Panc1 (cell line): Measurements from ENCODE around the gene DPH1. TPM values are rescaled to one million over a fixed set of nuclear protein-coding genes. Genes with fewer than 3 reads are reported as not detected.

Source experiments
- ATAC-seq: fragments of 200-7000 bp; cut with Tn5 transposase; 2 replicates; pipeline ENCODE4 v1.9.1; 2020; ENCODE audit warnings: mild to moderate bottlenecking, moderate library complexity
- BruUV-seq: library from RNA; stranded (reverse); fragments of 400-500 nt; replicated peaks from 2 replicates; lab custom pipeline; 2021; lab: Mats Ljungman, UMichigan
- CTCF ChIA-PET: fragments of 300-600 bp; sonication (Branson Sonifier 250); formaldehyde crosslinking; loops from one replicate; lab custom pipeline; 2022; ENCODE audit warnings: antibody characterized with exemption; lab: Charles Lee
- POLR2A ChIA-PET: fragments of 300-600 bp; sonication (Branson Sonifier 250); formaldehyde crosslinking; loops from one replicate; lab custom pipeline; 2022; ENCODE audit warnings: antibody characterized with exemption; lab: Charles Lee
- DNase-seq: peaks from one replicate; pipeline ENCODE4 v3.0.0-alpha.2; 2010; ENCODE audit warnings: low read depth, low spot score
- H3K27ac ChIP-seq: 2 replicates; pipeline ENCODE4 v1.5.1; 2011; ENCODE audit warnings: mild to moderate bottlenecking, low read length, inconsistent platforms
- H3K27me3 ChIP-seq: fragments of 200-500 bp; sonication (Bioruptor generic); 2 replicates; pipeline ENCODE4 v1.6.0; 2014; ENCODE audit warnings: low read length, inconsistent platforms; ENCODE audit not compliant: control insufficient read depth, insufficient read depth
- H3K36me3 ChIP-seq: fragments of 200-500 bp; sonication (Bioruptor generic); 2 replicates; pipeline ENCODE4 v1.5.1; 2014; ENCODE audit warnings: inconsistent platforms, mild to moderate bottlenecking, low read length, moderate library complexity; ENCODE audit not compliant: control insufficient read depth, insufficient read depth
- H3K4me1 ChIP-seq: 2 replicates; pipeline ENCODE4 v1.5.1; 2011; ENCODE audit warnings: inconsistent platforms, mild to moderate bottlenecking, low read length, moderate library complexity; ENCODE audit not compliant: control insufficient read depth, insufficient read depth
- H3K4me3 ChIP-seq, 2 experiments: 2 replicates each; pipeline ENCODE4 v1.5.1; 2011 to 2012; ENCODE audit warnings: low read depth in 2 of 2, low read length in 2 of 2, mild to moderate bottlenecking in 2 of 2, inconsistent platforms in 1 of 2, moderate library complexity in 1 of 2
- H3K9me3 ChIP-seq: fragments of 200-500 bp; sonication (Bioruptor generic); 2 replicates; pipeline ENCODE4 v1.5.1; 2014; ENCODE audit warnings: low read depth, mild to moderate bottlenecking, inconsistent platforms, low read length, moderate library complexity; ENCODE audit not compliant: control insufficient read depth, insufficient read depth
- CTCF ChIP-seq: fragments of 450-650 bp; IDR thresholded peaks from 2 replicates; pipeline ENCODE4 v1.5.1; 2017; ENCODE audit warnings: mild to moderate bottlenecking
- POLR2AphosphoS5 ChIP-seq: IDR thresholded peaks from 2 replicates; pipeline ENCODE4 v1.6.1; 2012; ENCODE audit warnings: mild to moderate bottlenecking, low read depth, low read length, moderate library complexity
- REST ChIP-seq, 2 experiments: IDR thresholded peaks; 2 replicates each; pipeline ENCODE4 v1.6.1; 2011 to 2012; ENCODE audit warnings: low read depth in 2 of 2, control low read depth in 1 of 2, low read length in 1 of 2, mild to moderate bottlenecking in 1 of 2, moderate library complexity in 1 of 2; ENCODE audit not compliant: insufficient read depth in 1 of 2
- SIN3A ChIP-seq: IDR thresholded peaks from 2 replicates; pipeline ENCODE4 v1.6.1; 2012; ENCODE audit warnings: low read depth, mild to moderate bottlenecking, low read length, moderate library complexity, borderline replicate concordance; ENCODE audit not compliant: insufficient read depth
- TCF7L2 ChIP-seq: IDR thresholded peaks from 2 replicates; pipeline ENCODE4 v1.6.1; 2011; ENCODE audit warnings: mild to moderate bottlenecking, low read depth, low read length, inconsistent platforms
- in situ Hi-C: cut with HindIII; loops from 2 replicates; pipeline ENCODE4 v1.10.0; 2016; ENCODE audit warnings: low sequenced_read_pairs, low pct_unique_long_range_greater_than_20kb
- intact Hi-C: fragments of 100-400 bp; cut with micrococcal nuclease; formaldehyde crosslinking; loops from one replicate; pipeline ENCODE4 v1.10.0; 2022; ENCODE audit not compliant: unreplicated experiment
- total RNA-seq: library from RNA; stranded (reverse); gene quantifications from one replicate; pipeline ENCODE4 v1.2.1, GENCODE V29; 2021; ENCODE audit not compliant: unreplicated experiment

The DPH1 gene
- total RNA-seq, 1 experiment from 2014 or later, result 24.3 TPM

GRCh38 chr17:2035541-2036488 lies 5.9 kb downstream of the DPH1 start:
- TF ChIP-seq SIN3A, result no peak
- TF ChIP-seq POLR2AphosphoS5, result no peak
- TF ChIP-seq CTCF, result no peak
- TF ChIP-seq REST (IDR thresholded peaks at IDR 0.05; ENCODE audit: insufficient read depth in 1 of 2, low read depth in 2 of 2, low read length in 1 of 2), result no peak
- TF ChIP-seq TCF7L2, result no peak
- BruUV-seq, result no TSS peak
- no peak for DNase-seq
- Histone ChIP-seq H3K9me3 (no peaks in the 10 kb centered on the region), H3K36me3 (no peaks in the 10 kb centered on the region), H3K4me1 (peaks cover 1% of the 10 kb centered on the region; the same call in 1 of the 2 replicates), H3K27ac (no peak overlapping the region), H3K4me3 (no peak overlapping the region), H3K27me3 (no peaks in the 10 kb centered on the region)
- CTCF ChIA-PET, result no interaction called here
- intact Hi-C loops, result no loop called here
- ATAC-seq, result no peak
- in situ Hi-C loops, result no loop called here
- POLR2A ChIA-PET, result interaction anchor here (0.6 kb wide), 1 partner anchor 149 kb away, joined by 3 read pairs; no protein-coding TSS in a partner anchor

GRCh38 chr17:2037155-2037554 lies 7.2 kb downstream of the DPH1 start:
- in situ Hi-C loops, result no loop called here
- intact Hi-C loops, result no loop called here
- ATAC-seq, result no peak
- Histone ChIP-seq H3K27ac (no peak overlapping the region), H3K36me3 (no peaks in the 10 kb centered on the region), H3K4me1 (no peaks in the 10 kb centered on the region), H3K9me3 (no peaks in the 10 kb centered on the region), H3K4me3 (no peak overlapping the region), H3K27me3 (no peaks in the 10 kb centered on the region)
- DNase-seq, result no peak
- POLR2A ChIA-PET, result no interaction called here
- BruUV-seq, result no TSS peak
- CTCF ChIA-PET, result no interaction called here
- TF ChIP-seq CTCF, result no peak
- TF ChIP-seq TCF7L2, result no peak
- TF ChIP-seq SIN3A, result no peak
- no peak for TF ChIP-seq REST (IDR thresholded peaks at IDR 0.05; ENCODE audit: insufficient read depth in 1 of 2, low read depth in 2 of 2, low read length in 1 of 2)
- TF ChIP-seq POLR2AphosphoS5, result no peak
